Measurements from ENCODE around the gene SULF2.

The SULF2 gene

GRCh38 chr20:47694021-47694818 lies 91.1 kb downstream of the SULF2 start:
- DNase-seq (ENCODE audit: extremely low spot score), result no peak
- CTCF ChIA-PET, result interaction anchor here (0.6 to 8.2 kb wide), 8 partner anchors 9 to 926 kb away, joined by 3 to 53 read pairs (median 6); no protein-coding TSS in a partner anchor
- POLR2A ChIA-PET, result no interaction called here
- TF ChIP-seq CTCF (IDR thresholded peaks at IDR 0.05; ENCODE audit: control extremely low read depth, extremely low read depth, low read depth, missing control alignments), result no peak

DNA sequence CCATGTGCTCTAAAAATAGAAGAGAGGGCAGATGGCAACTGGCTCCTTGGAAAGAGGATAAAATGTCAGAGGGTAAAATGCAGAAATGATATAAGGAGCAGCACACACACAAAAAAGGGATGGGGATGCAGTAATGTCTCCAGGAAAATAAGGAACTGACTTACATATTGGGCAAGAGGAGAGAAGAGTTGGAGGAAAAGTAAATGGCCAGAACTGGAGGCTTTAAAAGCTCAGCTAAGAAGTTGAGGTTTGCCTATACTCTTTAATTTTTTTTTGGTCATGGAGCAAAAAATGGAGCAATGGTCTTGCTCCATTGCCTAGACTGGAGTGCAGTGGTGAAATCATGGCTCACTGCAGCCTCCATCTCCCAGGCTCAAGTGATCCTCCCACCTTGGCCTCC lies 93.7 kb downstream of the SULF2 start:
- no peak for DNase-seq (ENCODE audit: extremely low spot score)
- CTCF ChIA-PET, result interaction anchor here (0.9 to 8.2 kb wide), 7 partner anchors 13 to 929 kb away, joined by 3 to 53 read pairs (median 4); no protein-coding TSS in a partner anchor
- POLR2A ChIA-PET, result no interaction called here
- TF ChIP-seq CTCF (IDR thresholded peaks at IDR 0.05; ENCODE audit: control extremely low read depth, extremely low read depth, low read depth, missing control alignments), result no peak

DNA sequence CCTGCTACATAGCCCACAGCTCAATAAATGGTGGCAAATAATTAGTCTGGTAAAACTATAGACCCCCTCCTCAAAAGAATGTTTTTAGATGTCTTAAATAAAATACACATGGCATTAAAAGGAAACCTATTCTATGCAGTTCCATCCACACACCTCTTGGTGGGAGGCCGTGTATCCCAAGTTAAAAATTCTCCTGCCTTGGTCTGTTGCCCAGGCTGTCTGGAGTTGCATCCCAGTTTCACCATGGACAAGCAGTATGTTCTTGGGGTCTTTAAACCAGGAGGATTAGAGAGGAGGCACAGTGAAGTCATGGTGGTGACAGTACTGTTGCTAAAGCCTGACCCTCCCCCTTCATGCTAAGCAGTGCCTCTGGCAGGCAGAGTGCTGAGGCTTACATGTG lies 95.5 kb downstream of the SULF2 start:
- DNase-seq (ENCODE audit: extremely low spot score), result no peak
- POLR2A ChIA-PET, result no interaction called here
- CTCF ChIA-PET, result interaction anchor here (1.3 to 8.2 kb wide), 4 partner anchors 11 to 931 kb away, joined by 3 to 53 read pairs (median 6); no protein-coding TSS in a partner anchor
- TF ChIP-seq CTCF (IDR thresholded peaks at IDR 0.05; ENCODE audit: control extremely low read depth, extremely low read depth, low read depth, missing control alignments), result no peak

GRCh38 chr20:47688385-47689381 lies 96.6 kb downstream of the SULF2 start:
- CTCF ChIA-PET, result interaction anchor here (1.3 to 8.2 kb wide), 4 partner anchors 10 to 932 kb away, joined by 3 to 53 read pairs (median 6); no protein-coding TSS in a partner anchor
- TF ChIP-seq CTCF (IDR thresholded peaks at IDR 0.05; ENCODE audit: control extremely low read depth, extremely low read depth, low read depth, missing control alignments), result no peak
- POLR2A ChIA-PET, result no interaction called here
- DNase-seq (ENCODE audit: extremely low spot score), result no peak

DNA sequence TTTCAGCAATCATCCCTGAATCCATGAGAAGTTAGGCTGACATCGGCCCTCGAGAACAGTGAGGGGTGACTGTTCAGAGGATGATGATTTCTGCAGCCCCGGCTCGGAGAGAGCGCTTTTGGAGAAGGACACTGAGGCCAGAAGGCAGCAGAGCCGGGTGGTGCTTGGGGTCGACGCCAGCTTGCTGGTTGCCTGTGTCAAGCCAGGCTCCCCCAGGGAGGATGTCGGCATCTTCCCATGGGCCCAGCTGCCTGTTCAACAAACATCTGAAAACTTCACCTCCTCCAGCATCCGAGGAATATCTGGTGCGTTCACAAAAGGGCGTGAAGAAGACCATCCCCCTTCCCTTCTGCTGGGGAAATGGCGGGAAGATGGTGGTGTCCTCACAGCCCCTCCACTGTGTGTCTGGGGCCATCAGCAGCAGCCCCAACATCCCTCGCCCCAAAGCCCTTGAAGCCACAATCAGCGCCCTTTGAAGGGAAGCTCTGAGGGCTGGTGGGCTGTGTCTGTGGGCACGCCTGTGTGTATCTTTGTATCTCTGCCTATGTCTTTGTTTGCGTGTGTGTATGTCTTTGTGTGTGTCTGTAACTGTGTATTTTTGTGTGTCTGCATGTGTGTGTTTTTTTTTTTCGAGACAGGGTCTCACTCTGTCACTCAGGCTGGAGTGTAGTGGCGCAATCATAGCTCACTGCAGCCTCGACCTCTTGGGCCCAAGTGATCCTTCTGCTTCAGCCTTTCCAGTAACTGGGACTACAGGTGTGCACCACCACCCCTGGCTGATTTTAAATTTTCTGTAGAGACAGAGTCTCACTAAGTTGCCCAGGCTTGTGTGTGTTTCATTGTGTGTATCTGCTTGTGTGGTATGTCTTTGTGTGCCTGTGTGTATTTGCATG lies 97.9 kb downstream of the SULF2 start:
- POLR2A ChIA-PET, result no interaction called here
- CTCF ChIA-PET, result interaction anchor here (1.2 to 8.2 kb wide), 2 partner anchors 9 to 10 kb away, joined by 4 to 53 read pairs; no protein-coding TSS in a partner anchor
- no peak for TF ChIP-seq CTCF (IDR thresholded peaks at IDR 0.05; ENCODE audit: control extremely low read depth, extremely low read depth, low read depth, missing control alignments)
- DNase-seq (ENCODE audit: extremely low spot score), result no peak

Data from GM10248 (cell line).